Fibroblast of lung (primary cell): ENCODE measurements around the gene PAN2. TPM values are rescaled to one million over a fixed set of nuclear protein-coding genes. Genes with fewer than 3 reads are reported as not detected.
A peak's percentile ranks its signal among the peaks of the same experiment; 100 is the strongest.

Source experiments
- DNase-seq, 2 donors: peaks; one replicate each; pipeline versions ENCODE4 v3.0.0 to v3.0.0-alpha.2; 2010; ENCODE audit warnings: low read depth in 2 of 2
- H2AFZ ChIP-seq: 2 replicates; pipeline ENCODE4 v1.5.1; 2012; ENCODE audit warnings: low read length, control low read depth, inconsistent platforms
- H3K27ac ChIP-seq: 2 replicates; pipeline ENCODE4 v1.5.1; 2011; ENCODE audit warnings: low read length, control low read depth; ENCODE audit not compliant: insufficient read depth
- H3K27me3 ChIP-seq: 2 replicates; pipeline ENCODE4 v1.5.1; 2011; ENCODE audit warnings: mild to moderate bottlenecking, low read length; ENCODE audit not compliant: control insufficient read depth, insufficient read depth
- H3K36me3 ChIP-seq: 2 replicates; pipeline ENCODE4 v1.5.1; 2011; ENCODE audit warnings: low read length; ENCODE audit not compliant: control insufficient read depth, insufficient read depth
- H3K4me1 ChIP-seq: 2 replicates; pipeline ENCODE4 v1.5.1; 2011; ENCODE audit warnings: low read length; ENCODE audit not compliant: control insufficient read depth, insufficient read depth; ENCODE audit errors: extremely low read depth
- H3K4me2 ChIP-seq: 2 replicates; pipeline ENCODE4 v1.5.1; 2011; ENCODE audit warnings: low read length, control low read depth; ENCODE audit not compliant: insufficient read depth; ENCODE audit errors: extremely low read depth
- H3K4me3 ChIP-seq, 4 experiments: fragments of 200-600 bp in 1 of 4; sonication (generic) in 1 of 4; replicated peaks in 1 of 4; 2 replicates each; pipeline ENCODE4 v1.5.1; 2011 to 2016; ENCODE audit warnings: low read length in 4 of 4, low read depth in 3 of 4, mild to moderate bottlenecking in 3 of 4, control low read depth in 2 of 4, inconsistent platforms in 1 of 4, mixed read lengths in 1 of 4; ENCODE audit not compliant: insufficient read depth in 1 of 4; ENCODE audit errors: control extremely low read depth in 1 of 4
- H3K79me2 ChIP-seq: 2 replicates; pipeline ENCODE4 v1.5.1; 2012; ENCODE audit warnings: mild to moderate bottlenecking, low read length, inconsistent platforms; ENCODE audit not compliant: control insufficient read depth, insufficient read depth
- H3K9ac ChIP-seq: 2 replicates; pipeline ENCODE4 v1.5.1; 2011; ENCODE audit warnings: mild to moderate bottlenecking, low read length, control low read depth; ENCODE audit not compliant: insufficient read depth
- H3K9me3 ChIP-seq: 2 replicates; pipeline ENCODE4 v1.5.1; 2012; ENCODE audit warnings: low read depth, low read length; ENCODE audit not compliant: control insufficient read depth, insufficient read depth
- H4K20me1 ChIP-seq: 2 replicates; pipeline ENCODE4 v1.5.1; 2011; ENCODE audit warnings: low read length; ENCODE audit not compliant: control insufficient read depth, insufficient read depth; ENCODE audit errors: extremely low read depth
- CTCF ChIP-seq, 2 donors: IDR thresholded peaks in 1 of 2; conservative IDR thresholded peaks in 1 of 2; 1 replicate in 1 of 2; 2 replicates in 1 of 2; pipeline ENCODE4 v1.5.1; 2011 to 2012; ENCODE audit warnings: low read length in 2 of 2, control low read depth in 1 of 2, inconsistent platforms in 1 of 2, low read depth in 1 of 2, mild to moderate bottlenecking in 1 of 2
- EZH2 ChIP-seq: IDR thresholded peaks from 2 replicates; pipeline ENCODE4 v1.5.1; 2012; ENCODE audit warnings: low read length, control low read depth, mild to moderate bottlenecking; ENCODE audit errors: missing control alignments
- polyA plus RNA-seq, 2 donors: library from polyadenylated mRNA; depleted of rRNA in 1 of 2; stranded (reverse) in 1 of 2; unstranded in 1 of 2; fragments of >200 nt; gene quantifications; 2 replicates each; pipeline ENCODE4 v1.2.1, GENCODE V29; 2011 to 2012; ENCODE audit warnings: missing spikeins in 1 of 2
- total RNA-seq: library from RNA; depleted of rRNA; stranded (reverse); fragments of >200 nt; gene quantifications from 2 replicates; pipeline ENCODE4 v1.2.1, GENCODE V29; 2014

Gene PAN2
- total and polyA plus RNA-seq, 2 donors (not counting 1 experiment from before 2014, with no cell fraction given): 17.3 to 25.9 TPM

DNA sequence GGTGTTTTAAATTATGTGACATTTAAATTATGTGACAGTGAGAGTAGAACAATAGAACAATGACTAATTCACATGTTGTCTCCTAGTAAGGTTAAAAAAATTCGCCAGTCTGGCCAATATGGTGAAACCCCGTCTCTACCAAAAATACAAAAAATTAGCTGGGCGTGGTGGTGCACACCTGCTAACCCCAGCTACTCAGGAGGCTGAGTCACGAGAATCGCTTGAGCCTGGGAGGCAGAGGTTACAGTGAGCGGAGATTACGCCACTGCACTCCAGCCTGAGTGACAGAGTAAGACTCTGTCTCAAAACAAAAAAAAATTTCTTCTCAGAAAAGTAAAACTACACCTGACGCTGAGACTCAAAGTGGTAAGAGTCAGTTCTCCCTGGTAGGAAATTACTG is 36.4 kb downstream of the PAN2 start:
- no peak overlapping the region for H3K4me2 ChIP-seq
- no peak for DNase-seq
- TF ChIP-seq CTCF (conservative IDR thresholded peaks at IDR 0.05 in 1 of 2, IDR thresholded peaks at IDR 0.05 in 1 of 2; ENCODE audit: low read depth in 1 of 2, low read length in 2 of 2): no peak
- no peak for TF ChIP-seq EZH2
- peaks cover 2% of the 10 kb centered on the region for H3K36me3 ChIP-seq
- no peaks in the 10 kb centered on the region for H3K27me3 ChIP-seq
- H3K27ac ChIP-seq: no peak overlapping the region
- H3K9ac ChIP-seq: no peak overlapping the region
- no peak overlapping the region for H3K4me3 ChIP-seq
- H3K79me2 ChIP-seq: peaks cover 65% of the 10 kb centered on the region
- H2AFZ ChIP-seq: no peak overlapping the region
- peaks cover 9% of the 10 kb centered on the region for H3K4me1 ChIP-seq
- no peaks in the 10 kb centered on the region for H3K9me3 ChIP-seq
- no peaks in the 10 kb centered on the region for H4K20me1 ChIP-seq

DNA sequence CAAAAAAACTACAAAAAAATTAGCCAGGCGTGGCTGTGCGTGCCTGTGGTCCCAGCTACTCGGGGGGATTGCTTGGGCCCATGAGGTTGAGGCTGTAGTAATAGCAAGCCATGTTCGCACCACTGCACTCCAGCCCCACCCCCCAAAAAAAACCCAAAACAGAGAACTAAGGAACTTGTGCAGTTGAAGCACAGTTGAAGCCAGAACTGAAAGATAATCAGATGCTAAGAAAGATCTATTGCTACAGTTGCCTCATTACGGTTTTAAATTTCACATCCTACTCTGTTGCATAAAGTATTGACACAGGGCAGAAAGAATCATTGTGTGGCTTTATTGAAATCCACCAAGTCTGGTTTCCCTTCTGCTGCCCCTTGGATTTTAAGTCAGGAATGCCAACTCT is 37.5 kb downstream of the PAN2 start:
- H4K20me1 ChIP-seq: no peaks in the 10 kb centered on the region
- H3K36me3 ChIP-seq: peaks cover 5% of the 10 kb centered on the region

DNA sequence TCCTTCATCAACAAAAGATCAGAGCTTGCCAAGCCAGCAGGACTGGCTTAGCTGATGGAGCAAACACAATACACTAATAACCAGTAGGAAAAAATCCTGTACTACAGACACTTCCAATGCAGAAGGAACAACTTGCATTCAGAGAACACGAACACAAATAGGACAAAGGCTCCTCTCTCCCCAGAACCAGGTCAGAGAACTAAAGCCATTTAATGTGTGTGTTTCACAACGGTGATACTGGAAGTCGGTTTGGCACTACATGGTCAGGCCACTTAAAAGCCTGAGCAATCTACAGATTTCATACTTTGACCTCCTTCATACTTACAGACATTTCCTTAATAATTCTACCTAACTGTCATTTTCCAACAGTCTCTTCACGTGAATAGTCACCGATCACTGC is 40.0 kb downstream of the PAN2 start:
- no peak for TF ChIP-seq EZH2

More for the DNA sequence above, 37.5 kb downstream of the PAN2 start:
- H3K79me2 ChIP-seq: peaks cover 74% of the 10 kb centered on the region
- no peak overlapping the region for H3K27ac ChIP-seq
- DNase-seq: no peak
- H3K4me3 ChIP-seq: peak overlapping the region in 1 of 4 experiments; percentile 8
- H3K4me2 ChIP-seq: no peak overlapping the region
- no peak overlapping the region for H3K9ac ChIP-seq
- H3K27me3 ChIP-seq: no peaks in the 10 kb centered on the region
- no peaks in the 10 kb centered on the region for H3K9me3 ChIP-seq
- peaks cover 9% of the 10 kb centered on the region for H3K4me1 ChIP-seq
- TF ChIP-seq CTCF (conservative IDR thresholded peaks at IDR 0.05 in 1 of 2, IDR thresholded peaks at IDR 0.05 in 1 of 2; ENCODE audit: low read depth in 1 of 2, low read length in 2 of 2) (no peak), EZH2 (no peak)
- no peak overlapping the region for H2AFZ ChIP-seq

More for the DNA sequence above, 40.0 kb downstream of the PAN2 start:
- Histone ChIP-seq H3K27ac (no peak overlapping the region), H3K36me3 (peaks cover 5% of the 10 kb centered on the region), H3K4me3 (no peak overlapping the region), H4K20me1 (no peaks in the 10 kb centered on the region), H3K4me2 (no peak overlapping the region), H3K4me1 (peaks cover 3% of the 10 kb centered on the region), H3K9me3 (no peaks in the 10 kb centered on the region), H3K9ac (no peak overlapping the region), H3K79me2 (peaks cover 82% of the 10 kb centered on the region), H2AFZ (no peak overlapping the region), H3K27me3 (no peaks in the 10 kb centered on the region)
- DNase-seq: no peak
